CD4-positive, alpha-beta T cell treated with Interleukin-17A for 1 hour (primary cell): ENCODE results near the gene TEKT2.

Experiments used
- DNase-seq: peaks from one replicate; pipeline ENCODE4 v3.0.0-alpha.2; 2020

The TEKT2 gene

DNA sequence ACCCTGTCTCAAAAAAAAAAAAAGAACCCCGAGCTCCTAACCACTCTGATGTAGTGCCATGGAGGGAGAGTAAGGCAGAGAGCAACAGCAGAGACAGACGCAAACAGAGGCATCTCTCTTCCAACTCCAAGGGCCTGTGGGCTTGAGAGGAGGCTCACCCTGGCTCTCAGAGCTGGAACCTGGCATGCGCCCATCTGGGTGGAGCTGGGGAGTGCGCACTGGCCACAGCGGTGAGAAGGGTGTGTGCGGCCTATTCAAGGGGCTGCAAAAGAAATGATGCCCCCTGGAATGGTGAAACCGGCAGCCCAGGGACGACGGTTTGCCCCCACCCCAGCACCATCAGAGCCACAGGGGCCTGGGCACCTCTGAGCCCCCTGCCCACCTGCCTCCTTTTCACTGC, 23.5 kb downstream of the TEKT2 start:
- no peak for DNase-seq

GRCh38 chr1:36108314-36108713, 24.4 kb downstream of the TEKT2 start:
- no peak for DNase-seq

DNA sequence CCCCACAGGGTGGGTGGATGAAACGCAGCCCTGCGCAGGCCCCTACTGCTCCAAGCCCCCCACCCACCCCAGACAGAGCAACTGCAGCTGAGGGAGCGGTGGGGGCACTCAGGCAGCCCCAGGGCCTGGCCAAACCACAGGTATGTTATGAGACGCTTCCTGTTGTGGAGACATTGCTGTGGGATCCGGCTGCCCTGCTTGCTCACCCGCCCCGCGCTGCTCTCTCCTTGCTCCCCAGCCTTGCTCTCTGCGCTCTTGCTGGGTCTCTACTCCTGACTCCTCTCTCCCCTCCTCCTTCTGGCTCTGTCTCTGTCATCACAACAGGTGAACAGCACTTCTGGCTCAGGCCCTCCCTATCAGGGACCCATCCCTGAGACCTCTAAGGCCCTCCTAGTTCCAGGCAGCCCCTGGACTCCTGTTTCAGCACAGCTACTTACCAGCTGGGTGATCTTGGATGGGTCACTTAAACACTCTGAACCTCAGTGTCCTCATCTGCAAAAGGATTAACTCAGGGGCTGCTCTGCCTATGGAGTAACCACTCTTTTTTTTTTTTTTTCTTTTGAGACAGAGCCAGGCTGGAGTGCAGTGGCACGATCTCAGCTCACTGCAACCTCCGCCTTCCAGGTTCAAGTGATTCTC, 25.3 kb downstream of the TEKT2 start:
- peak; percentile 49 for DNase-seq

DNA sequence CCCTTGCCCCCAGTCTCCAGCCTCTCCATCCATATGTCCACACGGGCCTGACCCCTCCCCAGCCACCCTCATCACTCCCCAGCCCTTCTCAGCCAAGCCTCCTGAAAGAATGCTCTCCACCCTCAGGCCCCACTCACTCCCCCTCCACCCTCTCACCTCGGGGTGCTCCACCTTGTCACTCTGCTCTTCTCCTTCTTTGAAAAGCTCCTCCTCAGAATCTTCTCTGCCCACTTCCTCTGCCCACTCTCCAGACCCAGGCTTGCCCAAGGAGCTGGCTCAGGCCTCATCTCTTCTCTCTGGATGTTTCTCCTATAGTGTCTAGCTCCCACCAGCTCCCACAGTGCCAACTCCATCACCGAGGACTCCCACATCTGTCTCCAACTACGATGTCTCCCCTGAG, 27.3 kb downstream of the TEKT2 start:
- DNase-seq, result no peak

DNA sequence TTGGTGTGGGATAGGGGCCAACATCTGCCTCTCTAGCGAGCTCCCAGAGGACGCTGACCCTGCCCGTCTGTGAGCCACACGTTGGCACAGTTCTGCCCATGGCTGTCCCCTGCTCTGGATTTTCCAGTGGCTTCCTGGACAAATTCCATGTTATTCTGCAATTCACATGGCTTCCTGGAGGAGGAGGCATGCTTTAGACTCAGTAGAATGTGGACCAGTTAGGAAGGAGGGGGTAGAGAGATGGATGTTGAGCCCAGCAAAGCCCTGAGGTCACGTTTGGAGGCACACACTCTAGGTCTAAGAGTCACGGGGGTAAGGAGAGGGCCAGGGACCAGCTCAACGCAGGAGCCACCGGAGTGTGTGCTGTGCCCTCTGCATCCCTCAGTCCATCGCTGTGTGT, 28.9 kb downstream of the TEKT2 start:
- DNase-seq, result no peak

GRCh38 chr1:36114371-36114770, 30.5 kb downstream of the TEKT2 start:
- DNase-seq, result no peak

DNA sequence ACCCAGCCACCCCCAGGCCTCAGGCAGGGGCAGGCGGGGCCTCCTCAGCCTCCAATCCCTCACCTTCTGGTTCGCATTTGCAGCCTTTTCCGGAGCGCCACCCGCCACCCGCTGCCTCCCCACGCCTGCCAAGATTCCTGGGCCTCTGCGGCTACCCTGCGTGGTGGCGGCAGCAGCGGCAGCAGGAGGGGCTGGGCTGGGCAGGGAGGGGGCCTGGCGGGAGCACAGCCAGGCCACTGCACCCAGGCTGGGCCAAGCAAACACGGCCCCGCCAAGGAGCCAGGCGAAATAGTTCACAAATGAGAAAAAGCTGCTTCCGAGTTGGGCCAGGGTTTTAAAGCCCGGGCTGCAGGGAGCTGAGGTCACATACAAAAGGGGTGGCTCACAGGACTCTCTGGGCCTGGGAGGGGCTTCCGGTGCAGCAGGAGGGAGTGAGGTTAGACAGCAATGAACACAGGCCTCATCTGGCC, 31.3 kb downstream of the TEKT2 start:
- no peak for DNase-seq

- no peak for DNase-seq
Measured at GRCh38 chr1:36115931-36116330, 32.0 kb downstream of the TEKT2 start.

GRCh38 chr1:36116901-36117300, 33.0 kb downstream of the TEKT2 start:
- no peak for DNase-seq

- DNase-seq, result no peak
Measured at GRCh38 chr1:36118447-36119204, 34.7 kb downstream of the TEKT2 start.

DNA sequence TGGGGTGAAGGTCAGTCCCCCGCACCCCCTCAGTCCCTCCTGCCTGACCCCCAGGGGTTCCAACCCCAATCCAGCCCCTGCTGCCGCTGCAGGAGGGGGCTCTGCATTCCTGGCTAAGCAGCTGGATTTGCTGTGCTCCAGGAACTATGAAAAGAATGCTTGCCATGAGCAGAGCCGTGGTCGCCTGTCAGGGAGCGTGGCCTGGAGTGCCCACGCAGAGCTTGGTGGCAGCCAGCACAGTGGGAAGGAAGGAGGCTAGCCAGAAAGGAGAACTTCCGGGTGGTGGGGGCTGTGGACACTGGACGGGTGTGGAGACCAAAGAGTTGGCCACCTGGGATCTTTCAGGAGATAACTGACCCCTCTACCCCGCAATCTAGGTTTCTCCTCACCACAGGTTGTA, 35.6 kb downstream of the TEKT2 start:
- DNase-seq, result no peak

- no peak for DNase-seq
Measured at GRCh38 chr1:36122062-36123030, 38.5 kb downstream of the TEKT2 start.

GRCh38 chr1:36123356-36123755, 39.5 kb downstream of the TEKT2 start:
- DNase-seq, result peak; percentile 35

GRCh38 chr1:36124404-36125128, 40.7 kb downstream of the TEKT2 start:
- DNase-seq, result no peak

GRCh38 chr1:36125129-36125991, 41.5 kb downstream of the TEKT2 start, which contains the start of gene COL8A2:
Gene COL8A2 (minus strand): TSS chr1:36125222. CDS start chr1:36100242, 24,980 bp downstream.
- no peak for DNase-seq

GRCh38 chr1:36126005-36126716, 42.3 kb downstream of the TEKT2 start:
- no peak for DNase-seq

- no peak for DNase-seq
Measured at GRCh38 chr1:36126797-36127500, 43.1 kb downstream of the TEKT2 start.

DNA sequence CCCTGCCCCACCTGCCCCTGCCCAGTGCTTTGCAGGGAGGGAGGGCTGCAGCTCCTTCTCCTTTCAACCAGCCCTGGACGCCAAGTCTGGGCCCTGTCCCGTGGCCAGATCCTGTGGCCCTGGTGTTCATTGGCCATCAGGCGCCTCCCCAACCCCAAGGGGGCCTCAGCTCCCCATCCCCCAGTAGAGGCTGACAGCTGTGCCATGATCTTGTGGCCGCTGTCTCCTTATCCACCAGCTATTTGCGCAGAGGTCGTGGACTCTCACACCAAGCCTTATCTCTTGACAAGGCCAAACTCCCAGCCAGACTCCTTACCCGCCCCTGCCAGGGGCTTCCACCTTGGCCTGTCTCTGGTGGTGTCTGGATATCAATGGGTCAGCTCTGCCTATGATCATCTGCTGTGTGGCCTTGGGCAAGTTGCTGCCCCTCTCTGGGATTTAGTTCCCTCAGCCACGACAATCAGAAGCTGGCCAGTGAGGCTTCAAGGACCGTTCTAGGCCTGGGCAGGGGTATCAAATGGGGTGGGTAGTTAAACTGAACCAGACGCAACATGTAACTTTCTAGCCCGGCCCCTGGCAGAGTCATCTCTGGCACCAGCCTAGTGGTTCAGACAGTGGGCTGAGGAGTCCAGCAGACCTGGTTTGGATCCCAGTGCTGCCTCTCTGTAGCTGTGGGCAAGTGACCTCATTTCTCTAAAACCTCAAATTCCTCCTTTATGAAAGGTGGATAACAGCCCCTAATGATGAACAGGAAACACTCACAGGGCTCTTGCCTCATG, 44.4 kb downstream of the TEKT2 start:
- no peak for DNase-seq

GRCh38 chr1:36128905-36129206, 45.0 kb downstream of the TEKT2 start:
- no peak for DNase-seq

DNA sequence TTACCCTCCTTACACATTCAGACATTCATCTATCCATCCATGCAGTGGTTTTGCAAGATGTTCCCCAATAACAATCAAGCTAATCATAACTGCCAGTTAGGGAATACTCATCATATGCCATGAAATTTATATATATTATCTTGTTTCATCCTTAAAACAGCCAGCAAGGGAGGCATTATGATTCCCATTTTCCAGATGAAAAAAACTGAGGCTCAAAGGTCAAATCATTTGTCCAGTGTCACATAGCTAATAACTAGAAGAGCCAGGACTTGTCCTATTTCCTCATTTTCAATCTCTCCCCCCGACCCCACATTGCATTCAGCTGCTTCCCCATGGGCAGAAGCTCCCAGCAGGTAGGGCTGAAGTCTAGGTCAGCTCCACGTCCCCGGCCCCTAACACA, 48.1 kb downstream of the TEKT2 start:
- no peak for DNase-seq
